ENCODE results near the gene MEGF6. TPM values are rescaled to one million over a fixed set of nuclear protein-coding genes. Genes with fewer than 3 reads are reported as not detected.

MEGF6 gene
- total and polyA plus RNA-seq, 2 of the 8 experiments (the other 6 are each of a cell fraction or from before 2014, with no cell fraction given): 4.1 to 14.8 TPM

- TF ChIP-seq ATF2 (IDR thresholded peaks at IDR 0.05; ENCODE audit: low read length): no peak
- no peak for TF ChIP-seq SIRT6 (IDR thresholded peaks at IDR 0.05; ENCODE audit: low read length)
- no peak for TF ChIP-seq ASH2L (IDR thresholded peaks at IDR 0.05; ENCODE audit: low read length)
- TF ChIP-seq GTF2F1 (IDR thresholded peaks at IDR 0.05; ENCODE audit: borderline replicate concordance, low read depth, low read length): no peak
- TF ChIP-seq CTCF (IDR thresholded peaks at IDR 0.05; ENCODE audit: control extremely low read depth in 1 of 3, insufficient read depth in 1 of 3, low read depth in 1 of 3, low read length in 3 of 3): no peak
- TF ChIP-seq EZH2 (IDR thresholded peaks at IDR 0.05; ENCODE audit: low read depth, low read length, severe bottlenecking): no peak
These were observed 106.5 kb downstream of the MEGF6 start (continued) for GRCh38 chr1:3504822-3505153.

Measured in H1 (cell line).